ENCODE measurements around the gene TBC1D12.

DNA sequence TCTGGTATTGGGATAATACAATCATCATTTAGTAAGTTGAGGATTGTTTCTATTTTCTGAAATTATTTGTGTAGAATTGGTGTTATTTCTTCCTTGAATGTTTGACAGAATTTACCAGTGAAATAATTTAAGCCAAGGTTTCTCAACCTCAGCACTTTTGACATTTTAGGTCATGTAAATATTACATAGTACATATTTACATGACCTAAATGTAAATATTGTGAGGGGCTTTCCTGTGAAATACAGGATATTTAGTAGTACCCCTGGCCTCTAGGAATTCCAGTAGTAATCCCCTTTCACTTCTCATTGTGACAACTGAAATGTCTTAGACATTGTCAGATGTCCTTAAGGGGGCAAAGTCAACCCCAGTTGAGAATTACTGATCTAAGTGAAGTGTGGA is 59.8 kb downstream of the TBC1D12 start:
- TF ChIP-seq, protein P1, sequence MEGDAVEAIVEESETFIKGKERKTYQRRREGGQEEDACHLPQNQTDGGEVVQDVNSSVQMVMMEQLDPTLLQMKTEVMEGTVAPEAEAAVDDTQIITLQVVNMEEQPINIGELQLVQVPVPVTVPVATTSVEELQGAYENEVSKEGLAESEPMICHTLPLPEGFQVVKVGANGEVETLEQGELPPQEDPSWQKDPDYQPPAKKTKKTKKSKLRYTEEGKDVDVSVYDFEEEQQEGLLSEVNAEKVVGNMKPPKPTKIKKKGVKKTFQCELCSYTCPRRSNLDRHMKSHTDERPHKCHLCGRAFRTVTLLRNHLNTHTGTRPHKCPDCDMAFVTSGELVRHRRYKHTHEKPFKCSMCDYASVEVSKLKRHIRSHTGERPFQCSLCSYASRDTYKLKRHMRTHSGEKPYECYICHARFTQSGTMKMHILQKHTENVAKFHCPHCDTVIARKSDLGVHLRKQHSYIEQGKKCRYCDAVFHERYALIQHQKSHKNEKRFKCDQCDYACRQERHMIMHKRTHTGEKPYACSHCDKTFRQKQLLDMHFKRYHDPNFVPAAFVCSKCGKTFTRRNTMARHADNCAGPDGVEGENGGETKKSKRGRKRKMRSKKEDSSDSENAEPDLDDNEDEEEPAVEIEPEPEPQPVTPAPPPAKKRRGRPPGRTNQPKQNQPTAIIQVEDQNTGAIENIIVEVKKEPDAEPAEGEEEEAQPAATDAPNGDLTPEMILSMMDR (IDR thresholded peaks at IDR 0.05; ENCODE audit: poor library complexity, severe bottlenecking) = no peak
- TF ChIP-seq EZH2 (IDR thresholded peaks at IDR 0.05; ENCODE audit: borderline replicate concordance, insufficient read depth, low read length, poor library complexity, severe bottlenecking) (no peak), TAF1 (IDR thresholded peaks at IDR 0.05; ENCODE audit: low read depth) (no peak)
